ENCODE results near the gene MMP11. TPM values are rescaled to one million over a fixed set of nuclear protein-coding genes. Genes with fewer than 3 reads are reported as not detected.

MMP11 gene
- total and polyA plus RNA-seq, 2 of the 13 experiments (the other 11 are each of a cell fraction or from before 2014, with no cell fraction given): 8.9 to 28.6 TPM

GRCh38 chr22:23774114-23774921 is 1.7 kb downstream of the MMP11 start (continued):
- TF ChIP-seq RARA (CRISPR knock-in tag; IDR thresholded peaks at IDR 0.05) (peak; percentile 94), CENPX (CRISPR knock-in tag; IDR thresholded peaks at IDR 0.05) (no peak), ZNF354B (CRISPR knock-in tag; IDR thresholded peaks at IDR 0.05) (no peak), TBX2 (CRISPR knock-in tag; IDR thresholded peaks at IDR 0.05; ENCODE audit: borderline replicate concordance) (peak; percentile 96), XBP1 (CRISPR knock-in tag; IDR thresholded peaks at IDR 0.05) (no peak), ATF1 (CRISPR knock-in tag; IDR thresholded peaks at IDR 0.05) (no peak), MAF1 (CRISPR knock-in tag; IDR thresholded peaks at IDR 0.05; ENCODE audit: borderline replicate concordance) (no peak), ZNF564 (CRISPR knock-in tag; IDR thresholded peaks at IDR 0.05) (no peak), REST (IDR thresholded peaks at IDR 0.05; ENCODE audit: borderline replicate concordance in 1 of 2, low read depth in 1 of 2, low read length in 2 of 2) (0 out of 4 replicates have a peak, but pooled peaks of 1 of the 2 experiments have one; percentile 28), NFE2L1 (CRISPR knock-in tag; IDR thresholded peaks at IDR 0.05; ENCODE audit: borderline replicate concordance) (no peak), ZNF790 (CRISPR knock-in tag; IDR thresholded peaks at IDR 0.05; ENCODE audit: borderline replicate concordance) (no peak), SRSF1 (optimal IDR thresholded peaks at IDR 0.05; ENCODE audit: low read depth, low read length) (no peak), SP4 (CRISPR knock-in tag; IDR thresholded peaks at IDR 0.05) (0 out of 2 replicates have a peak, but pooled peaks have one; percentile 24), ZNF333 (CRISPR knock-in tag; IDR thresholded peaks at IDR 0.05; ENCODE audit: borderline replicate concordance) (no peak), ZNF737 (CRISPR knock-in tag; IDR thresholded peaks at IDR 0.05; ENCODE audit: borderline replicate concordance) (no peak), ZNF747 (CRISPR knock-in tag; IDR thresholded peaks at IDR 0.05; ENCODE audit: borderline replicate concordance) (no peak), ZNF720 (CRISPR knock-in tag; IDR thresholded peaks at IDR 0.05) (no peak), ZFY (CRISPR knock-in tag; IDR thresholded peaks at IDR 0.05) (no peak), ZNF468 (CRISPR knock-in tag; IDR thresholded peaks at IDR 0.05) (no peak), CC2D1A (CRISPR knock-in tag; IDR thresholded peaks at IDR 0.05) (no peak), ATF6 (CRISPR knock-in tag; conservative IDR thresholded peaks at IDR 0.05) (no peak), HBP1 (CRISPR knock-in tag; IDR thresholded peaks at IDR 0.05; ENCODE audit: low read depth) (0 out of 2 replicates have a peak, but pooled peaks have one; percentile 33)
- TF ChIP-seq, protein P1, sequence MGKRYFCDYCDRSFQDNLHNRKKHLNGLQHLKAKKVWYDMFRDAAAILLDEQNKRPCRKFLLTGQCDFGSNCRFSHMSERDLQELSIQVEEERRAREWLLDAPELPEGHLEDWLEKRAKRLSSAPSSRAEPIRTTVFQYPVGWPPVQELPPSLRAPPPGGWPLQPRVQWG (CRISPR knock-in tag; IDR thresholded peaks at IDR 0.05; ENCODE audit: borderline replicate concordance, low read depth): no peak
